VCaP (cell line): ENCODE results near the gene PDE6A.

Source experiments
- H3K27ac ChIP-seq: fragments of 450-650 bp; 2 replicates; pipeline ENCODE4 v1.5.1; 2017
- CTCF ChIP-seq: fragments of 450-650 bp; conservative IDR thresholded peaks from 2 replicates; pipeline ENCODE4 v1.5.1; 2017; ENCODE audit warnings: mild to moderate bottlenecking, moderate library complexity

PDE6A gene

DNA sequence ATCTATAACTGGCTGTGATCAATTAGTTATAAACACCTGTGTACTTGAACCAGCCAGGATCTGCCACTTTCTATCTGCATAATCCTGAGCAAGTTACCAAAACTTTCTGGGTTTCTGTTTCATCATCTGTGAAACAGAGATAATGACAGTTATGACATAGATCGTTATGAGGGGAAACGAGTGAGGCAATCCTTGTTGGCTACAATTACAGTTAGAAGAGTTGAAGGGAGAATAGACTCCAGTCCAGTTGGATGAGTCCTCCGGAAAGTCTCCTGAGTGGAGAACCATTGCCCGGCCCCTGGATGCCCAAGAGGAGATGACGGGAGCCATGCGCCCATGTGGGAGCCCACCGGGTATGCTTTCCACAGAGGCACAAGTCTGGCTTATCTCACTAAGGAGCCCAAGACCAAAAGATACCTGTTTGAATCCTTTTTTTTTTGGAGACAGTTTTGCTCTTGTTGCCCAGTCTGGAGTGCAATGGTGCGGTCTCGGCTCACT lies 4.5 kb downstream of the PDE6A start:
- H3K27ac ChIP-seq, result peak overlapping the region; percentile 87; the same call in 1 of the 2 replicates
- no peak for TF ChIP-seq CTCF

GRCh38 chr5:149939546-149939945 lies 5.0 kb downstream of the PDE6A start:
- H3K27ac ChIP-seq, result peak overlapping the region; percentile 68; the same call in 1 of the 2 replicates
- no peak for TF ChIP-seq CTCF

- TF ChIP-seq CTCF, result no peak
- H3K27ac ChIP-seq, result peak overlapping the region; percentile 68
Observed at GRCh38 chr5:149938791-149939358, 5.7 kb downstream of the PDE6A start.

GRCh38 chr5:149938279-149938678 lies 6.3 kb downstream of the PDE6A start:
- no peak for TF ChIP-seq CTCF
- H3K27ac ChIP-seq, result peak overlapping the region; percentile 68

- peak overlapping the region; percentile 68 for H3K27ac ChIP-seq
- no peak for TF ChIP-seq CTCF
Observed at GRCh38 chr5:149937610-149938009, 7.0 kb downstream of the PDE6A start.

DNA sequence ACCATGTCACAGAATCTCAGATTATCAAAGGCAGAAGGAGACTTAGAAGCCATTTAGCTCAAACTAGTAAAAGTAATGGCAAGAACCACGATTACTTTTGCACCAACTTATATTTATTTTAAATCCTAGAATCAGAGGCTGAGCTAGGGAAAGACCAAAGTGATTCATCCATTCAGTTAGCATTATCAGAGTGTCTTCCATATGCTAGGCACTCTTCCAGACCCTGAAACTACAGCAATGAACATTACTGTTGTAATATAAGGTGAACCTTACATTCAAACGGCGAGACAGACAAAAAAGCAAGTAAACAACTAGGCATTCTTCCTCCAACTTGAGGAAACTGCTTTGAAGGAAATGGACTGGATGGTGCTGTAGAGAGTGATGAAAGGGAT lies 7.9 kb downstream of the PDE6A start:
- H3K27ac ChIP-seq, result peak overlapping the region; percentile 68
- TF ChIP-seq CTCF, result no peak

- no peak for TF ChIP-seq CTCF
- H3K27ac ChIP-seq, result peak overlapping the region; percentile 68
Observed at GRCh38 chr5:149936044-149936699, 8.4 kb downstream of the PDE6A start.
